ENCODE data around the gene ZAR1L. TPM values are rescaled to one million over a fixed set of nuclear protein-coding genes. Genes with fewer than 3 reads are reported as not detected.

The ZAR1L gene
- total RNA-seq, 1 experiment from 2014 or later = not detected

DNA sequence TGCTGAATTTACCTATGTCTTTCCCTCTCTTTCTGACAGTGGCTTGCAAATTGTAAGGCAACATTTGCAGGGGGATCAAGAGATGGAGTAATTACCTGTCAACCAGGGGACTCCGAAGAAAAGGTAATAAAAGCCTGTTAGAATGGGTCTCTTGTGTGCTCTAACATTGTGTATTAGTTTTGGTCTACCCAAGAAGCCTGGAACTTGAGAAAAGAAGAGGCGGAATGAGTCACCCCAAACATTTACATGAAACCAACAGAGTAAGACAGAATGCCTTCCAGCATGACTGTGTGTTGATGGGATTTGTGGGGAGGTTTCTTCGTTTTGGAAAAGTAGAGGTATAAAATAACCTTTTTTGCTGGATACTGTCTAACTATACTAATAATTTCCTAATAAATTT, 36.7 kb downstream of the ZAR1L start:
- TF ChIP-seq, protein P1, sequence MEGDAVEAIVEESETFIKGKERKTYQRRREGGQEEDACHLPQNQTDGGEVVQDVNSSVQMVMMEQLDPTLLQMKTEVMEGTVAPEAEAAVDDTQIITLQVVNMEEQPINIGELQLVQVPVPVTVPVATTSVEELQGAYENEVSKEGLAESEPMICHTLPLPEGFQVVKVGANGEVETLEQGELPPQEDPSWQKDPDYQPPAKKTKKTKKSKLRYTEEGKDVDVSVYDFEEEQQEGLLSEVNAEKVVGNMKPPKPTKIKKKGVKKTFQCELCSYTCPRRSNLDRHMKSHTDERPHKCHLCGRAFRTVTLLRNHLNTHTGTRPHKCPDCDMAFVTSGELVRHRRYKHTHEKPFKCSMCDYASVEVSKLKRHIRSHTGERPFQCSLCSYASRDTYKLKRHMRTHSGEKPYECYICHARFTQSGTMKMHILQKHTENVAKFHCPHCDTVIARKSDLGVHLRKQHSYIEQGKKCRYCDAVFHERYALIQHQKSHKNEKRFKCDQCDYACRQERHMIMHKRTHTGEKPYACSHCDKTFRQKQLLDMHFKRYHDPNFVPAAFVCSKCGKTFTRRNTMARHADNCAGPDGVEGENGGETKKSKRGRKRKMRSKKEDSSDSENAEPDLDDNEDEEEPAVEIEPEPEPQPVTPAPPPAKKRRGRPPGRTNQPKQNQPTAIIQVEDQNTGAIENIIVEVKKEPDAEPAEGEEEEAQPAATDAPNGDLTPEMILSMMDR (IDR thresholded peaks at IDR 0.05) = no peak
- TF ChIP-seq POLR2AphosphoS5 (IDR thresholded peaks at IDR 0.05; ENCODE audit: low read depth, low read length) (no peak), TCF7L2 (IDR thresholded peaks at IDR 0.05; ENCODE audit: low read depth, low read length) (no peak), SIN3A (IDR thresholded peaks at IDR 0.05; ENCODE audit: borderline replicate concordance, insufficient read depth, low read depth, low read length) (no peak)
- TF ChIP-seq, protein P2, sequence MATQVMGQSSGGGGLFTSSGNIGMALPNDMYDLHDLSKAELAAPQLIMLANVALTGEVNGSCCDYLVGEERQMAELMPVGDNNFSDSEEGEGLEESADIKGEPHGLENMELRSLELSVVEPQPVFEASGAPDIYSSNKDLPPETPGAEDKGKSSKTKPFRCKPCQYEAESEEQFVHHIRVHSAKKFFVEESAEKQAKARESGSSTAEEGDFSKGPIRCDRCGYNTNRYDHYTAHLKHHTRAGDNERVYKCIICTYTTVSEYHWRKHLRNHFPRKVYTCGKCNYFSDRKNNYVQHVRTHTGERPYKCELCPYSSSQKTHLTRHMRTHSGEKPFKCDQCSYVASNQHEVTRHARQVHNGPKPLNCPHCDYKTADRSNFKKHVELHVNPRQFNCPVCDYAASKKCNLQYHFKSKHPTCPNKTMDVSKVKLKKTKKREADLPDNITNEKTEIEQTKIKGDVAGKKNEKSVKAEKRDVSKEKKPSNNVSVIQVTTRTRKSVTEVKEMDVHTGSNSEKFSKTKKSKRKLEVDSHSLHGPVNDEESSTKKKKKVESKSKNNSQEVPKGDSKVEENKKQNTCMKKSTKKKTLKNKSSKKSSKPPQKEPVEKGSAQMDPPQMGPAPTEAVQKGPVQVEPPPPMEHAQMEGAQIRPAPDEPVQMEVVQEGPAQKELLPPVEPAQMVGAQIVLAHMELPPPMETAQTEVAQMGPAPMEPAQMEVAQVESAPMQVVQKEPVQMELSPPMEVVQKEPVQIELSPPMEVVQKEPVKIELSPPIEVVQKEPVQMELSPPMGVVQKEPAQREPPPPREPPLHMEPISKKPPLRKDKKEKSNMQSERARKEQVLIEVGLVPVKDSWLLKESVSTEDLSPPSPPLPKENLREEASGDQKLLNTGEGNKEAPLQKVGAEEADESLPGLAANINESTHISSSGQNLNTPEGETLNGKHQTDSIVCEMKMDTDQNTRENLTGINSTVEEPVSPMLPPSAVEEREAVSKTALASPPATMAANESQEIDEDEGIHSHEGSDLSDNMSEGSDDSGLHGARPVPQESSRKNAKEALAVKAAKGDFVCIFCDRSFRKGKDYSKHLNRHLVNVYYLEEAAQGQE (IDR thresholded peaks at IDR 0.05; ENCODE audit: insufficient read depth in 1 of 2, low read depth in 2 of 2, low read length in 1 of 2) = no peak
- Histone ChIP-seq H3K36me3 (ENCODE audit: control insufficient read depth, insufficient read depth, low read length) (no peaks in the 10 kb centered on the region), H3K27me3 (ENCODE audit: control insufficient read depth, insufficient read depth, low read length) (no peaks in the 10 kb centered on the region), H3K4me1 (ENCODE audit: control insufficient read depth, insufficient read depth, low read length) (no peaks in the 10 kb centered on the region), H3K27ac (ENCODE audit: low read length) (no peak overlapping the region), H3K9me3 (ENCODE audit: control insufficient read depth, insufficient read depth, low read depth, low read length) (no peaks in the 10 kb centered on the region), H3K4me3 (ENCODE audit: low read depth in 2 of 2, low read length in 2 of 2) (no peak overlapping the region)
- ChIA-PET POLR2A (no interaction called here), CTCF (no interaction called here)
- no TSS peak for BruUV-seq (replicated peaks)
- DNase-seq (ENCODE audit: low read depth, low spot score) (no peak), ATAC-seq (no peak)
- intact Hi-C loops (cut with micrococcal nuclease; ENCODE audit: unreplicated experiment) (no loop called here), in situ Hi-C loops (cut with HindIII; ENCODE audit: low pct_unique_long_range_greater_than_20kb, low sequenced_read_pairs) (no loop called here)

DNA sequence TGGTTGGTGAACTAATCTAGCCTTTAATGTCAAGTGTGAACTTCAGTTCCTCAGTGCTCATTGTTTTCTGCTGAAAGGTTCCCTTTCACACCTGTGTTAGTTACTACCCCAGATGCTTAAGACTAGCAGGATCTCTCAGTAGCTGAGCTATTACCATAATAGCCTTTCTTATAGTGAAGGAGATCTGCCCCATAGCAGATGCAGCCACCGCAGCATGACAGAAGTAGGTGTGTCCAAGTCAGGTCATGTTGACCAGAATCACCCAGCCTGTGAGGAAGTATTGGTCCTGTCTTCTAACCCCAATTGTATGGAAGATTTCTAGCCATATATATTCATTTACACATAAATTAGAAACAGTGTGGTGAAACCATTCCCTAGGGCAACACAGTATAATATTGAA, 37.3 kb downstream of the ZAR1L start:
- Histone ChIP-seq H3K4me3 (ENCODE audit: low read depth in 2 of 2, low read length in 2 of 2) (no peak overlapping the region), H3K4me1 (ENCODE audit: control insufficient read depth, insufficient read depth, low read length) (no peaks in the 10 kb centered on the region), H3K27me3 (ENCODE audit: control insufficient read depth, insufficient read depth, low read length) (no peaks in the 10 kb centered on the region), H3K36me3 (ENCODE audit: control insufficient read depth, insufficient read depth, low read length) (no peaks in the 10 kb centered on the region), H3K9me3 (ENCODE audit: control insufficient read depth, insufficient read depth, low read depth, low read length) (no peaks in the 10 kb centered on the region), H3K27ac (ENCODE audit: low read length) (no peak overlapping the region)
- POLR2A ChIA-PET = no interaction called here
- intact Hi-C loops (cut with micrococcal nuclease; ENCODE audit: unreplicated experiment) (no loop called here), in situ Hi-C loops (cut with HindIII; ENCODE audit: low pct_unique_long_range_greater_than_20kb, low sequenced_read_pairs) (no loop called here)
- no TSS peak for BruUV-seq (replicated peaks)
- DNase-seq (ENCODE audit: low read depth, low spot score) = no peak
- no peak for ATAC-seq
- TF ChIP-seq, protein P2 (IDR thresholded peaks at IDR 0.05; ENCODE audit: insufficient read depth in 1 of 2, low read depth in 2 of 2, low read length in 1 of 2) = no peak
- no peak for TF ChIP-seq SIN3A (IDR thresholded peaks at IDR 0.05; ENCODE audit: borderline replicate concordance, insufficient read depth, low read depth, low read length)
- no peak for TF ChIP-seq POLR2AphosphoS5 (IDR thresholded peaks at IDR 0.05; ENCODE audit: low read depth, low read length)
- no peak for TF ChIP-seq TCF7L2 (IDR thresholded peaks at IDR 0.05; ENCODE audit: low read depth, low read length)
- TF ChIP-seq, protein P1 (IDR thresholded peaks at IDR 0.05) = no peak
- CTCF ChIA-PET = no interaction called here

All from Panc1 (cell line).